Measurements from ENCODE around the gene ZCCHC13.
"Not testable (repeated sequence)": the region's sequence is repeated elsewhere in the genome, so short reads cannot be mapped to it uniquely, and the experiment has no call there.

Gene ZCCHC13

DNA sequence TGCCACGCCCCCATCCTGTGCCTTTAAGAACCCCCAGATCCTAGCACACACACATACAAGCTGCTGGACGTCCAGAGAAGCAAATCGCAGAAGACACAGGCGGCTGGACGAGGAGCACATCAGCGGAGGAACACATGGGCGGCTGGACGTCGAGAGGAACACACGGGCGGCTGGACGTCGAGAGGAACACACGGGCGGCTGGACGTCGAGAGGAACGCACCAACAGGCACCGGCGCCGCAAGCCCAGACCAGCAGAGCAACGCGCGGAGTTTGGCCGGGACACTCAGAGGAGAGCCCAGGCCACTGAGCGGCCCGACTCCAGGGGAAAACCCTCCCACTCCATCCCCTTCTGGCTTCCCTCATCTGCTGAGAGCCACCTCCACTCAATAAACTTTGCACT, 17.2 kb downstream of the ZCCHC13 start:
- TF ChIP-seq, protein P1, sequence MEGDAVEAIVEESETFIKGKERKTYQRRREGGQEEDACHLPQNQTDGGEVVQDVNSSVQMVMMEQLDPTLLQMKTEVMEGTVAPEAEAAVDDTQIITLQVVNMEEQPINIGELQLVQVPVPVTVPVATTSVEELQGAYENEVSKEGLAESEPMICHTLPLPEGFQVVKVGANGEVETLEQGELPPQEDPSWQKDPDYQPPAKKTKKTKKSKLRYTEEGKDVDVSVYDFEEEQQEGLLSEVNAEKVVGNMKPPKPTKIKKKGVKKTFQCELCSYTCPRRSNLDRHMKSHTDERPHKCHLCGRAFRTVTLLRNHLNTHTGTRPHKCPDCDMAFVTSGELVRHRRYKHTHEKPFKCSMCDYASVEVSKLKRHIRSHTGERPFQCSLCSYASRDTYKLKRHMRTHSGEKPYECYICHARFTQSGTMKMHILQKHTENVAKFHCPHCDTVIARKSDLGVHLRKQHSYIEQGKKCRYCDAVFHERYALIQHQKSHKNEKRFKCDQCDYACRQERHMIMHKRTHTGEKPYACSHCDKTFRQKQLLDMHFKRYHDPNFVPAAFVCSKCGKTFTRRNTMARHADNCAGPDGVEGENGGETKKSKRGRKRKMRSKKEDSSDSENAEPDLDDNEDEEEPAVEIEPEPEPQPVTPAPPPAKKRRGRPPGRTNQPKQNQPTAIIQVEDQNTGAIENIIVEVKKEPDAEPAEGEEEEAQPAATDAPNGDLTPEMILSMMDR (IDR thresholded peaks at IDR 0.05): no peak
- Histone ChIP-seq H3K4me3 (no peak overlapping the region), H3K27ac (no peak overlapping the region)
- DNase-seq (ENCODE audit: low spot score): no peak

DNA sequence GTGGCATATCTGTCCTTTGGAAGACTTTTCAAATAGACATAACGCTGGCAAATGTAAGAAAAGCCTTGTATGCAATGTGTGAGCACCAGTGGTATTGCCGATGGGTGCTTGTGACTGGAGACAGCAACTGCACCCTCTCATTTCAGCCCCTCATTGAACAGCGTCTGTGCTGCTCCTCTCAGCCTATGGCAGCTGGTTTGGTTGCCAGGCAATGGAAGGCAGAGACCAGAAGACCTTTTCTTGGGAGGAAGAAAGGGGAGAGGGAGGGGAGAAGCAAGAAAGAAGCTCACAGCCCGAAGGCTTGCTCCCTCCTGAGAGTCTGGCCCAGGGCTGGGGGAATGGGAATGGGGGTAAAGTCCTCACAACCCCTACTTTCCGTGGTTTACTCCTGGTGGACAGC, 20.2 kb downstream of the ZCCHC13 start:
- DNase-seq (ENCODE audit: low spot score): no peak
- TF ChIP-seq, protein P1 (IDR thresholded peaks at IDR 0.05): no peak
- H3K27ac ChIP-seq: no peak overlapping the region
- H3K4me3 ChIP-seq: no peak overlapping the region

DNA sequence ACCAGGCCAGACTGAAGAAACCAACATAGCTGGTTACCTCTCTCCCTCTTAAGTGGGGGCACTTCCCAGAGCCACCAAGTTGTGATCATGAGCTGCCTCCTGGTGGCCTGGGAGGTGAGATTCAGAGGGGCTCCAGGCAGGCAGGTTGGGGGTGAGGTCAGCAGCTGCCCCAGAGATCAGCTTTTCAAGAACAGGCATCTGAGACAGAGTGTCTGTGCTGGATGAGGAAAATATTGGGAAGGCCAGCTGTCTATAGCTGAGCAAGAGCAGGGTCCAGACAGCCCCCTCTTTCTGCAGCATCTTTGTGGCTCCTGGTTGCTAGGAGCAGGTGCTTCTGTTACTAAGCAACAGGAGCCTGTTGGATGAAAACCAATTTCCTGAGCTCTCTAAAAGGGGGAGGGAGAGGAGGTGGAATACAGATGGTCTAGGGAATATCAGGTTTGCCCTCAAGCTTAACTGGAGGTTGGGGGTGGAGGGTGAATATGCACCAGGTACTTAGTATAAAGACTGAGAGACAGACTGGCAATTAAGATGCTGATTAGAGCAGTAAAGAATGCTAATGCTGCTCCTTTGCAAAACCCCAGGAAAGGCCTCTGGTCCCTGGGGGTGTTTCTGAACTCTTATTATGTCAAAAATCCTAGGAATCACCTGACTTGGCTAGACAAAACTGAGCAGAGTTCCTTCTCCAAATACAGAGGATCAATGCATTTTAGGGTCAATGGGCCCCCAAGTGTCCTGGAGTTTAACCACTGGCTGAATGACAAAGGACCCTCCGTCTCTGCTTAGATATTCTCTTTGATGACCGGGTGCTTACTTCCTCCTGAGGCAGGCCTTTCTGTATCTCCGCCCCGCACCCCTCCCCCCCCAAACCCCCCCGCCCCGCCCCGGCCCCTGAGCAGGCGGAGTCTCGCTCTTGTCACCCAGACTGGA, 21.4 kb downstream of the ZCCHC13 start:
- no peak for DNase-seq (ENCODE audit: low spot score)
- Histone ChIP-seq H3K27ac (no peak overlapping the region), H3K4me3 (no peak overlapping the region)
- TF ChIP-seq, protein P1 (IDR thresholded peaks at IDR 0.05): no peak

DNA sequence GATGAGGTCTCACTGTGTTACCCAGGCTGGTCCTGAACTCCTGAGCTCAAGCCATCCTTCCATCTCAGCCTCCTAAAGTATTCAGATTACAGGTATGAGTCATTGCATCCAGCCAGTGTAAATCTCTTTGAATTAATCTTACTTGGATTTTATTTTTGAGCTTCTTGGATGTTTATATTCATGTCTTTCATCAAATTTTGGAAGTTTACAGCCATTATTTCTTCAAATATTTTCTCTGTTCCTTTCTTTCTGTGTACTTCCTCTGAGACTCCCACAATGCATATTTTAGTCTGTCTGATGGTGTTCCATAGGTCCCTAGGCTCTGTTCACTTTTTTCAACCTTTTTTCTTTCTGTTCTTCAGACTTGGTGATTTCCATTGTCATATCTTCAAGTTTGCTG, 34.9 kb downstream of the ZCCHC13 start:
- no peak for DNase-seq (ENCODE audit: low spot score)
- TF ChIP-seq, protein P1 (IDR thresholded peaks at IDR 0.05): no peak
- H3K27ac ChIP-seq: no peak overlapping the region
- no peak overlapping the region for H3K4me3 ChIP-seq

DNA sequence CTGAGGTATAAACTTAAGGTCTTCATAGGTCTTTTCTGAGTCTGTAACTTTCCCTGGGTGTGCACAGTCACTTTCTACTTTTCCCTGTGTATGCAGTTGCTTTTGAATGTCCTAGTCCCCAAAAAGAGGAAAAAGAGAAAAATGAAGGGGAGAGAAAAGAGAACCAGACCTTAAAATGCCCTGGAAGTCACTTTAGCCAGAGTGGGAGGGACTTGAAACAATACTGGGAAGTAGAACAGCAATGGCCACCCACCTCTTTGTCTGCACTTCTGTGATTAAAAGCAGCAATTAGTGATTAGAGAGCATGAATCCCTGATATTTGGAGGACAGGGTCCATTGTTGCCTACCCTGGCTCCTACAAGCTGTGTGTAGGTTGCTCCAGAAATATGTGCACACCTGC, 36.1 kb downstream of the ZCCHC13 start:
- TF ChIP-seq, protein P1 (IDR thresholded peaks at IDR 0.05): no peak
- no peak overlapping the region for H3K4me3 ChIP-seq
- no peak for DNase-seq (ENCODE audit: low spot score)
- H3K27ac ChIP-seq: no peak overlapping the region

DNA sequence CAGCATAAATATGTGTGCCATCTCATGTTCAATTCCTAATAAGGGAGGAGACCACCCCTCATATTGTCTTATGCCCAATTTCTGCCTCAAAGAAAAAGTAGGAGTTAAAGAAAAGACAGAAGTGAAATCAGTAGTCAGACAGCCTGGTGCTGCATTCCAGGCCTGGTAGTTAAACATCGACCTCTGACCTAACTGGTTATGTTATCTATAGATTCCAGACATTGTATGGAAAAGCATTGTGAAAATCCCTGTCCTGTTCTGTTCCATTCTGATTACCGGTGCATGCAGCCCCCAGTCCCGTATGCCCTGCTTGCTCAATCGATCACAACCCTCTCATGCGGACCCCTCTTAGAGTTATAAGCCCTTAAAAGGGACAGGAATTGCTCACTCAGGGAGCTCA, 38.2 kb downstream of the ZCCHC13 start:
- H3K4me3 ChIP-seq; H3K27ac ChIP-seq; DNase-seq (ENCODE audit: low spot score): not testable (repeated sequence)

DNA sequence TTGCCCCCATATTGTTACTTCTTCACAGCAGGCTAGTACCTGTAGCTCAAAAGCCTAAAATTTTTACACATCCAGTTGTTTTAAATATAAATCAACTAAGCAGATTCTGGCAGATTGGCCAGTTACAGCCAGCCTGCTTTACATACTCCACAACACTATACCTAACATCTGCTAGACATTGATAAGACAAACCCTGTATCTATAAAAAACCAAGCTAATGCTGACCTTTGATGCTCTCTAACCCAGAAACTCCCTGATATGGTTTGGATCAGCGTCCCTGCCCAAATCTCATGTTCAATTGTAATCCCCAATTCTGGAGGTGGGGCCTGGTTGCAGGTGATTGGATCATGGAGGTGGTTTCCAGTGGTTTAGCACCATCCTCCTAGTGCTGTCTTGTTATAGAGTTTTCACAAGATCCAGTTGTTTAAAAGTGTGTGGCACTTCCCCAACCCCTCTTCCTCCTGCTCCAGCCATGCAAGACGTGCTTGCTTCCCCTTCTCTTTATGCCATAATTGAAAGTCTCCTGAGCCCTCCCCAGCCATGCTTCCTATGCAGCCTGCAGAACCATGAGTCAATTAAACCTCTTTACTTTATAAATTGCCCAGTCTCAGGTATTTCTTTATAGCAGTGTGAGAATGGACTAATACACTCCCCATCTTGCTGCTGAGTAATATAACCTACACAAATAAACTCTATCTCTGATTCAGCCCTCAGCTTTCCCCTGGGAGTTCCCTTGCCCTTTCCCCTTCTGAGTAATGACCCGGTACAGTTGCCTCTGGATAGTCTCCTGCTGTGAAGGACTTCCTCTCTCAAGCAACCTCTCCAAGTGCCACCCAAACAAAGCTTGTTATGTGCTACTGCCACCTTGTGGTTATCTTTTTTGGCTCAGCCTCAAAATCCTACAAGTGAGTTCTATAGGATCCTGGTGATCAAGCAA, 39.6 kb downstream of the ZCCHC13 start:
- Histone ChIP-seq H3K27ac (no peak overlapping the region), H3K4me3 (no peak overlapping the region)
- DNase-seq (ENCODE audit: low spot score): peak; percentile 79
- TF ChIP-seq, protein P1 (IDR thresholded peaks at IDR 0.05): no peak

Measured in coronary artery (tissue), 2 donors.